ENCODE measurements around the gene MMP21. TPM values are rescaled to one million over a fixed set of nuclear protein-coding genes. Genes with fewer than 3 reads are reported as not detected.

MMP21 gene
- total RNA-seq, 1 donor from 2014 or later = 0.08 TPM

DNA sequence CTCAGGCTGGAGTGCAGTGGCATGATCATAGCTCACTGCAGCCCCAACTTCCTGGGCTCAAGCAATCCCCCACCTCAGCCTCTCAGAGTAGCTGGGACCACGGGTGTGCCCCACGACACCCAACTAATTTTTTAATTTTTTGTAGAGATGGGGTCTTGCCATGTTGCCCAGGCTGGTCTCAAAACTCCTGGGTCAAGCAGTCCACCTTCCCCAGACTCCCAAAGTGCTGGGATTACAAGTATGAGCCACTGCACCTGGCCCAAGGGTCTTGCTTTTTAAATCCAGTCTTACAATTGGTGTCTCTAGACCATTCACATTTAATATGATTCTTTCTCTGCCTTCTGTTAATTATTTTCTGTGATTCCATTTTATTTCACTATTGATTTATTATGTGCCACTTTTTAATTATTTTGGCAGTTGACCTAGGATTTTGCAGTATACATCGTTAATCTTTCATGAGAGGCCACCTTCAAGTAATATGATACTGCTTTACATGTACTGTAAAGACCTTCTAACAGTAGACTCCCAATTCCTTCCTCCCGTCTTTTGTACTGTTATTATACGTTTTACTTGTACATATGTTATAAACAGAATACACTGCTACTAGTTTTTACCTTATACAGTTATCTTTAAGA lies 18.7 kb downstream of the MMP21 start:
- H3K4me3 ChIP-seq (ENCODE audit: low read depth, low read length) = no peak overlapping the region

DNA sequence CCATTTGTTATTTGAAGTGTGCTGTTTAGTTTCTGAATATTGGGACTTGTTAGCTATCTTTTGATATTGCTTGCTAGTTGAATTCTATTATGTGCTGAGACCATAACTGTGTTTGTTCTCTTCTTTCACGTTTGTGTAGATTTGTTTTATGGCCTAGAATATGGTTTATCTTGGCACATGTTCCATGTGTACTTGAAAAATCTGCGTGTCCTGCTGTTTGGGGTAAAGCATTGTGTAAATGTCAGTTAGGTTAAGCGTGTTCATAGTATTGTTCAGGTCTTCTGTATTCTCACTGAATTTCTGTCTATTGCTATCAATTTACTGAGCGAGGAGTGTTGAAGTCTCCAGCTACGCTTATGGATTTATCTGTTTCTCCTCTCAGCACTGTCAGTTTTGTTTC lies 19.4 kb downstream of the MMP21 start:
- Histone ChIP-seq H3K27me3 (ENCODE audit: control insufficient read depth, insufficient read depth, low read length) (no peaks in the 10 kb centered on the region), H3K36me3 (ENCODE audit: control insufficient read depth, insufficient read depth, low read length) (no peaks in the 10 kb centered on the region), H3K4me3 (ENCODE audit: low read depth, low read length) (no peak overlapping the region)
- TF ChIP-seq, protein P1, sequence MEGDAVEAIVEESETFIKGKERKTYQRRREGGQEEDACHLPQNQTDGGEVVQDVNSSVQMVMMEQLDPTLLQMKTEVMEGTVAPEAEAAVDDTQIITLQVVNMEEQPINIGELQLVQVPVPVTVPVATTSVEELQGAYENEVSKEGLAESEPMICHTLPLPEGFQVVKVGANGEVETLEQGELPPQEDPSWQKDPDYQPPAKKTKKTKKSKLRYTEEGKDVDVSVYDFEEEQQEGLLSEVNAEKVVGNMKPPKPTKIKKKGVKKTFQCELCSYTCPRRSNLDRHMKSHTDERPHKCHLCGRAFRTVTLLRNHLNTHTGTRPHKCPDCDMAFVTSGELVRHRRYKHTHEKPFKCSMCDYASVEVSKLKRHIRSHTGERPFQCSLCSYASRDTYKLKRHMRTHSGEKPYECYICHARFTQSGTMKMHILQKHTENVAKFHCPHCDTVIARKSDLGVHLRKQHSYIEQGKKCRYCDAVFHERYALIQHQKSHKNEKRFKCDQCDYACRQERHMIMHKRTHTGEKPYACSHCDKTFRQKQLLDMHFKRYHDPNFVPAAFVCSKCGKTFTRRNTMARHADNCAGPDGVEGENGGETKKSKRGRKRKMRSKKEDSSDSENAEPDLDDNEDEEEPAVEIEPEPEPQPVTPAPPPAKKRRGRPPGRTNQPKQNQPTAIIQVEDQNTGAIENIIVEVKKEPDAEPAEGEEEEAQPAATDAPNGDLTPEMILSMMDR (IDR thresholded peaks at IDR 0.05; ENCODE audit: insufficient read depth, low read length, poor library complexity, severe bottlenecking) = no peak
- no peak for DNase-seq (ENCODE audit: low read depth)

More for the DNA sequence above, 18.7 kb downstream of the MMP21 start:
- no peaks in the 10 kb centered on the region for H3K27me3 ChIP-seq (ENCODE audit: control insufficient read depth, insufficient read depth, low read length)
- no peaks in the 10 kb centered on the region for H3K36me3 ChIP-seq (ENCODE audit: control insufficient read depth, insufficient read depth, low read length)
- no peak for DNase-seq (ENCODE audit: low read depth)
- TF ChIP-seq, protein P1 (IDR thresholded peaks at IDR 0.05; ENCODE audit: insufficient read depth, low read length, poor library complexity, severe bottlenecking) = no peak

DNA sequence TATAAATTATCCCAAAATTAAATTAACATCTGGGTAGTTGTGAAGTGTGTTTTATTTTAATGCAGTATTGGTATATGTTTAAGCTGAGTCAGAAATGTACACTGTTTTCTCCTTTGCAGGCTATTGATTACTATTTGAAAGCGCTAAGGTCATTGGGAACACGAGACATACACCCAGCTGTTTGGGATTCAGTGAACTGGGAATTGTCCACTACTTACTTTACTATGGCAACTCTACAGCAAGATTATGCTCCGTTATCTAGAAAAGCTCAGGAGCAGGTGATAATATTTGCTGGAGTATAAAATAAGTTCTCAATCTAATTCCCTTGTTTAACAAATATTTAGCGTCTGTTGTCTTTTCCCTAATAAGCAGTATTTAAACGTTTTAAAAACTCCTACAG lies 28.2 kb downstream of the MMP21 start:
- H3K36me3 ChIP-seq (ENCODE audit: control insufficient read depth, insufficient read depth, low read length) = peaks cover 4% of the 10 kb centered on the region
- TF ChIP-seq, protein P1 (IDR thresholded peaks at IDR 0.05; ENCODE audit: insufficient read depth, low read length, poor library complexity, severe bottlenecking) = no peak
- no peak overlapping the region for H3K4me3 ChIP-seq (ENCODE audit: low read depth, low read length)
- H3K27me3 ChIP-seq (ENCODE audit: control insufficient read depth, insufficient read depth, low read length) = no peaks in the 10 kb centered on the region
- DNase-seq (ENCODE audit: low read depth) = no peak

DNA sequence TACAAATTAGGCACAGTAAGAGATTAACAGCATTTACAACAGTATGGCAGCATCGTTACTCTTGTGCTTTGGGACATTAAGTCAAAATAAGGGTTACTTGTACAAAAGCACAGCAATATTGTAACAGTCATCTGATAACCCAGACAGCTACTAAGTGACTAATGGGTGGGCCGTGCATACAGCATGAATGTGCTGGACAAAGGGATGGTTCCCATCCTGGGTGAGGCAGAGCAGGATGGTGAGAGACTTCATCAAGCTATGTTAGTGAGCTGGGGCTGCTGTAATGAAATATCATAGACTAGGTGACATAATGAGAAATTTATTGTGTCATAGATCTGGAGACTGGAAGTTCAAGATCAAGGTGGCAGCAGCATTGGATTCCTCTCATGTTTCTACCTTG lies 30.7 kb downstream of the MMP21 start:
- Histone ChIP-seq H3K4me3 (ENCODE audit: low read depth, low read length) (no peak overlapping the region), H3K36me3 (ENCODE audit: control insufficient read depth, insufficient read depth, low read length) (peaks cover 4% of the 10 kb centered on the region), H3K27me3 (ENCODE audit: control insufficient read depth, insufficient read depth, low read length) (no peaks in the 10 kb centered on the region)
- TF ChIP-seq, protein P1 (IDR thresholded peaks at IDR 0.05; ENCODE audit: insufficient read depth, low read length, poor library complexity, severe bottlenecking) = no peak
- DNase-seq (ENCODE audit: low read depth) = no peak

DNA sequence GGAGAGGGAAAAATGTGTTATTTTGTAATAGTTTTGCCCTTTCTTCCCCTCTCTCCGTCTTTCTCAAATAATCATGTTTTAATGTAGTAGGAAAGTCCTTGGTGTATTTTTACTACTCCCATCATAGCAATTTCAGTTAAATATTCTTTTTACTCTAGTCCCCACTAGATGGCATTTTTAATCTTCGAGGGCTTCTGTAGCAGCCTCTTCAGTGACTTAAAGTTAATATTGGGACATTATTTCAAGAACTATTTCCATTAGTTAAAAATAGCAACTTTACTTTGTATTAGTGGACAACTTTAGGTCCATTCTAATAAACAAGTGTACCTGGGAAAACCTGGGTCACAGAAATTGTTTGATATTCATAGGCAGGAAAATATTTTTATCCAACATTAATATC lies 33.2 kb downstream of the MMP21 start:
- TF ChIP-seq, protein P1 (IDR thresholded peaks at IDR 0.05; ENCODE audit: insufficient read depth, low read length, poor library complexity, severe bottlenecking) = no peak
- no peak for DNase-seq (ENCODE audit: low read depth)
- Histone ChIP-seq H3K27me3 (ENCODE audit: control insufficient read depth, insufficient read depth, low read length) (no peaks in the 10 kb centered on the region), H3K4me3 (ENCODE audit: low read depth, low read length) (no peak overlapping the region), H3K36me3 (ENCODE audit: control insufficient read depth, insufficient read depth, low read length) (peaks cover 4% of the 10 kb centered on the region)

All from kidney epithelial cell (primary cell).